Measurements from ENCODE around the gene USP31.

- TF ChIP-seq TP53 (CRISPR knock-in tag; IDR thresholded peaks at IDR 0.05) (no peak), NPAS2 (CRISPR knock-in tag; IDR thresholded peaks at IDR 0.05; ENCODE audit: borderline replicate concordance) (no peak), CTCF (IDR thresholded peaks at IDR 0.05) (no peak), CHD2 (IDR thresholded peaks at IDR 0.05; ENCODE audit: low read length, partially characterized antibody) (no peak), SREBF2 (IDR thresholded peaks at IDR 0.05) (no peak), HOXB13 (CRISPR knock-in tag; IDR thresholded peaks at IDR 0.05; ENCODE audit: low read depth) (no peak), RFX5 (IDR thresholded peaks at IDR 0.05) (no peak), EHMT2 (IDR thresholded peaks at IDR 0.05; ENCODE audit: low read depth) (no peak), POLR2A (IDR thresholded peaks at IDR 0.05; ENCODE audit: low read length) (no peak), RAD21 (conservative IDR thresholded peaks at IDR 0.05 in 1 of 2, IDR thresholded peaks at IDR 0.05 in 1 of 2) (no peak), REST (IDR thresholded peaks at IDR 0.05) (no peak), POLR2AphosphoS2 (conservative IDR thresholded peaks at IDR 0.05; ENCODE audit: low read length) (no peak)
These were observed 36.9 kb upstream of the USP31 start for GRCh38 chr16:23186171-23186570.

Measured in A549 (cell line).